GM12865 (cell line): ENCODE data around the gene ZNF621.
A peak's percentile ranks its signal among the peaks of the same experiment; 100 is the strongest.

Experiments
- DNase-seq: peaks from one replicate; pipeline ENCODE4 v3.0.0; 2010; ENCODE audit warnings: low read depth
- H3K4me3 ChIP-seq: 2 replicates; pipeline ENCODE4 v1.5.1; 2011; ENCODE audit warnings: mild to moderate bottlenecking, low read depth, low read length, control low read depth
- TF ChIP-seq, protein P1 (sequence below): IDR thresholded peaks from 2 replicates; pipeline ENCODE4 v1.5.1; 2011; ENCODE audit warnings: low read length, control low read depth, low read depth, inconsistent platforms; ENCODE audit not compliant: insufficient read depth; ENCODE audit errors: missing control alignments

The ZNF621 gene

DNA sequence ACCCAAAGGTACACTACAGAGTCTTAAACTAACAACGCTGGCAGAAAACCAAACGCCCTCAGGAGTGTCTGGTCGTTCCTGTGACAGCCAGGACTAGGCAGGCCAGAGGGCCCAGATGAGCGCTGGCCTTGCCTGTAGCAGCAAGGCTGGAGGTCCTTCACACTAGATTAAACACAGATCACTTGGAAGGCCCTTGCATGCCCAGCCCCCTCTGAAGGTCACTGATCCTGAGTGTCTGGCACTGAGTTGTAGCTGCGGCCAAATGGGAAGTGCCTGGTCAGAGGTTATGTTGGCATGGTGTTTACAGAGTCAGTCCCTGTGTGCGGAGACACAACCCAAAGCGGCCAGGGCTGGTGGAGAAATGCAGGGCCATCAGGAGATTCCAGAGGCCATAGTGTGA, 58.9 kb downstream of the ZNF621 start:
- H3K4me3 ChIP-seq: no peak overlapping the region
- no peak for DNase-seq
- TF ChIP-seq, protein P1, sequence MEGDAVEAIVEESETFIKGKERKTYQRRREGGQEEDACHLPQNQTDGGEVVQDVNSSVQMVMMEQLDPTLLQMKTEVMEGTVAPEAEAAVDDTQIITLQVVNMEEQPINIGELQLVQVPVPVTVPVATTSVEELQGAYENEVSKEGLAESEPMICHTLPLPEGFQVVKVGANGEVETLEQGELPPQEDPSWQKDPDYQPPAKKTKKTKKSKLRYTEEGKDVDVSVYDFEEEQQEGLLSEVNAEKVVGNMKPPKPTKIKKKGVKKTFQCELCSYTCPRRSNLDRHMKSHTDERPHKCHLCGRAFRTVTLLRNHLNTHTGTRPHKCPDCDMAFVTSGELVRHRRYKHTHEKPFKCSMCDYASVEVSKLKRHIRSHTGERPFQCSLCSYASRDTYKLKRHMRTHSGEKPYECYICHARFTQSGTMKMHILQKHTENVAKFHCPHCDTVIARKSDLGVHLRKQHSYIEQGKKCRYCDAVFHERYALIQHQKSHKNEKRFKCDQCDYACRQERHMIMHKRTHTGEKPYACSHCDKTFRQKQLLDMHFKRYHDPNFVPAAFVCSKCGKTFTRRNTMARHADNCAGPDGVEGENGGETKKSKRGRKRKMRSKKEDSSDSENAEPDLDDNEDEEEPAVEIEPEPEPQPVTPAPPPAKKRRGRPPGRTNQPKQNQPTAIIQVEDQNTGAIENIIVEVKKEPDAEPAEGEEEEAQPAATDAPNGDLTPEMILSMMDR: no peak

DNA sequence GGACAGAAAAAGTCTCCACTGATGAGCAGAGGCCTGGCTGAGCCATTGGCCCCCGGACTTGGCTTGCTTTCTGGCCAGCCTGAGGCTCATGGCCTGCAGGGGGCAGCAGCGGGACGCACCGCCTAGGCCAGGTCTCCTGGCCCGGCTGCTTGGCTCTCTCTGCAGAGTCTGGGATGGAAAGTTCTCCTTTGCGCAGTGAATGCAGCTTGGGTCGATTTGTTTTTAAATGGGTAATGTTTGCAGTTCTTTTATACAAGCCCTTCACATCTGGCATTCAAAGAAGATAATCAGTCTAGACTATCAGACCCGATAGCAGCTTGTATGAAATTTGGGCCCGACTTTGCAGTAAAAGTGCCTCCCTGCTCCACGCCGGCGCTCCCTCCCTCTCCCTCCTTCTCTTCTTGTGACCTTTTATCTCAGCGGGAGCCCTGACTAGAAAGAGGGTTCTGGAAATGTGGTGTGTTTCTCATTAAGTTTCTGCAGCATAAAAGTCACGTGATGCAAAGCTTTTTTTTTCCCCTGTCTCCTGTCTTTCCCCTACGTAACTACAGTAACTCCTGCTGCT, 59.9 kb downstream of the ZNF621 start:
- DNase-seq: peak; percentile 83
- TF ChIP-seq, protein P1: peak; percentile 97
- no peak overlapping the region for H3K4me3 ChIP-seq

DNA sequence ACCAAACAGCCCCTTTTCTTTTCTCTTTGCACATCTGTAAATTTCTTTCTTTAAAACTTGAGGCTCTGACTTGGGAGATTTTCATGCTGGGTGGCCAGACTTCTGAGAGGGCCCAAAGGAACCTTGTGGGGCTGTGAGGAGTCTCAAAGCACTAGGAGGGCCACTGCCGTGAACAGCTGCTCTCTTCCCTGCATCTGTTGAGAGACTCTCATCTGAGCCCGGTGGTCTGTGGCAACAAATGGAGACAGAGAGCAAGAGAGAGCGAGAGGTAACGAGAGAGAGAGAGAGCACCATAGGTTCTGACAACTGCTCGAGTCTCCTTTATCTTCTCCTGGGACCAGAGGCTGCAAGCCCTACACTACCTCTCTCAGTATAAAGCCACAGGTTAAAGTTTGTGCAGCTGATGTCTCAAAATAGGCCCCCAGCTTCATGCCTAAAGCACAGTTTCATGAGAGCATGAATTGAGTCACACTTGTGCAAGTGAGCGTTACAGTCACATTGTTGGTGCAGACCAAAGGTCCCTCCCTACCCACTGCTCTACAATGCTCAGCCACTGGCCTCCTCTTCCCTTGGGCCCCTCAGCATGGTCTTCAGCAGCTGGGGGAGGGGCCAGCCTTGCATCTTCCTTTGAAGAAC, 60.7 kb downstream of the ZNF621 start:
- DNase-seq: peak; percentile 61
- TF ChIP-seq, protein P1: no peak
- H3K4me3 ChIP-seq: no peak overlapping the region

DNA sequence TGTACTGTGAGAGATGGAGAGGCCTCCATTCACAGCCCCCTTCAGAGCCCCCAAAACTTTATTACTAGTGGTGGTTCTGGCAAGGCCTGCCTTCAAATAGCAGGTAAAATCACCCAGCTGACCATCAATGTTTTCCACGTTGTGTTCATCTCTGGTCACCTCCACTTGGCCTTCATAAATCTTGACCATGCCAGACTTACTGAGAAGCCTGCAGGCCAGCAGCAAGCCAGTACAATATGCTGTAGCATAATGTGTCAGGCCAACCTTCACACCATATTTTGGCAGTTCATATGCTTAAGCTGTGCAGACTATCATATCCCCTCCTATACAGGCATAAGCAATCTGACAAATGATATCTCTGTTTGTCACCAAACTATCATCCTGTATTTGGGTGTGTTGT, 62.1 kb downstream of the ZNF621 start:
- H3K4me3 ChIP-seq: no peak overlapping the region
- TF ChIP-seq, protein P1: no peak
- no peak for DNase-seq

DNA sequence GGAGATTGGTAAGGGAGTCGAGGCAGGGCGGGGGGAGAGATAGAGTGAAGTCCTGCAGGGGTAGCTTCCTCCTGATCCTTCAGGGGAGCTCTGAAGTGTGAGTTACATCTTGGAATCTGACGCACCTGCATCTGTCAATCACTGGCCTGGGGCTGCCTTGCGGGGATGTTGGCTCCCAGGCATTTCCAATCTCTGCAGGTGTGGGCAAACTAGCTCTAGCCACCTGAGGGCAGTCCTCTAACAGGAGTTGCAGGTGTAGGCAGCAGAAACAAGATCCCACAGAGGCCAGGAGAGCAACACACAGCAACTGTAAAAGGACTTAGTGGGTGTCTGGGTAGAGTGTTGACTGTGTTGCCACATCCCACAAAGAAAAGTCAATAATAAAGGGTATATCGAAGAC, 63.6 kb downstream of the ZNF621 start:
- H3K4me3 ChIP-seq: no peak overlapping the region
- DNase-seq: peak; percentile 18
- TF ChIP-seq, protein P1: peak; percentile 26
